Middle frontal gyrus (tissue), 1 donor: ENCODE data around the gene PEX11B.
A peak's percentile ranks its signal among the peaks of the same experiment; 100 is the strongest.

Experiments
- DNase-seq: peaks from one replicate; pipeline ENCODE4 v3.0.0-alpha.2; 2015; ENCODE audit warnings: low spot score; ENCODE audit errors: extremely low spot score

The PEX11B gene

GRCh38 chr1:145874646-145875045 lies 43.9 kb downstream of the PEX11B start:
- no peak for DNase-seq

- peak; percentile 5 for DNase-seq
Measured at GRCh38 chr1:145871994-145872924, 46.3 kb downstream of the PEX11B start.

DNA sequence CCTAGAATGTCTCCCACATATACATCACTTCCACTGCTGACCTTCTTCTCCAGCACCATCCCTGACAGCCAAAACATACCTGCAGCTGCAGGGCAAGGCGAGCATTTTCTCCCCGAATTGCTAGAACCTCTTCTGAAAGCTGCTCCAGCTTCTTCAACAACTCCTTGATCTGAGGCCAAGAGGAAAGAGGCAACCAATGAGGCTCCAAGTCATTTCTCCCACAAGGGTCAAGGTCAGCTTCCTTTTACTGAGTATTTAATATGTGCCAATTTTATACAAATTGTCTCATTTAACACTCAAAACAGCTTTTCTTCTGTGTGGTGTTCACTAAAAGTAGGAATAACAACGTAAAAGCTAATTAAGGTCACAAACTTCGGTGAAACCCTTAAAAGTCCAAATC lies 50.3 kb downstream of the PEX11B start:
- no peak for DNase-seq

DNA sequence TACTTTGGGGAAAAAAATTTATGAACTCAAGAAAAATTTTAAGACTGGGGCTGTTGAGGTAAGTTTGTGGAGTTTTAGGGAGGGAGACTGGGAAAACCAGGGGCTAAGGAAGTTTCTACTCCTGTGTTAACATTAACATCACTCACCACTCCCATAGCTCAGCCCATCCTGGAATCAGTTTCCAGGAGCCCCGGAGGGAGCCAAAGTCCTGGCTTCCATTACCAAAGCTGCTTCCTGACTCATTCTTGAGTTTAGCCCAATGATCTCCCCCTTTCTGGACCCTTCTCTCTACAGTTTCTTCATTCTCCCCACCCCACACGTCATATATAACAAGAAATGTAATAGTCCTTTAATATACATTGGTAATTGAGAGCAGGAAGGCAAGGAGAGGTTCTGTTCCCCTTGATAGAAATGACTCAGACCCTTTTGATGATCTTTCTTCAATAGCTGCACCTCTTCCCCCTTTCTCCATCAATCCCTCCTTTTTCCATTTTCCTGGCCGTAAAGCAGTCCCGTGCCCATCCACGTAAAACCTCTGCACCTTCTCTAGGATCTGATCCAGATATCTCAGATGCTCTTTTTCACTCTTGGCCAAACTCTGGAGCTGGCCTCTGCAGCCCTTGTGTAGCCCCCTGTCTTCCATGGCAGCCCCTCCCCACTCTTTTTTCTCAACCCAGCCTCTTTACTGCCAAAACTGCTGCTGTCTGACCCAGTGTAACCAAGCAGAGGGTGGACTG lies 55.1 kb downstream of the PEX11B start:
- no peak for DNase-seq
